Measurements from ENCODE around the gene TM7SF2.

DNA sequence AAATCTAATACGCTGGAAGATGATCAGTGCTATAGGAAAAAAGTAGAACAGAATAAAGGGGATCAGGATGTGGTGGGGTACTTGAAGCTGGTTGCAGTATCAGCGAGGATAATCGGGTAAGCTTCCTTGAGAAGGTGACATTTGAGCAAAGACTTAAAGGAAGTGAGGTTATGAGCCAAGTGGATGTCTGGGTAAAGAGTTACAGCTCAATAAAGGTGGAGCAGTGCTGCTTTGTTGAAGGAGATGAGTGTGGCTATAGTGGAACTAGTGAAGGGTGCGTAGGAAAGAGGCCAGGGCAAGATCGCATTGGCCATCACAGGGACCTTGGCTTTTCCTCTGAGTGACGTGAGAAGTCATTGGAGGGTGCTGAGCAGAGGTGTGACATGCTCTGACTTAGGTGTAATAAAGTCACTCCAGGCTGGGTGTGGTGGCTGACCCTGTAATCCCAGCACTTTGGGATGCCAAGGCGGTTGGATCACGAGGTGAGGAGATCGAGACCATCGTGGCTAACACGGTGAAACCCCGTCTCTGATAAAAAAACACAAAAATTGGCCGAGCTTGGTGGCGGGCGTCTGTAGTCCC lies 24.9 kb downstream of the TM7SF2 start:
- TF ChIP-seq POLR2A (IDR thresholded peaks at IDR 0.05) (no peak), EP300 (IDR thresholded peaks at IDR 0.05) (no peak)
- TF ChIP-seq, protein P1, sequence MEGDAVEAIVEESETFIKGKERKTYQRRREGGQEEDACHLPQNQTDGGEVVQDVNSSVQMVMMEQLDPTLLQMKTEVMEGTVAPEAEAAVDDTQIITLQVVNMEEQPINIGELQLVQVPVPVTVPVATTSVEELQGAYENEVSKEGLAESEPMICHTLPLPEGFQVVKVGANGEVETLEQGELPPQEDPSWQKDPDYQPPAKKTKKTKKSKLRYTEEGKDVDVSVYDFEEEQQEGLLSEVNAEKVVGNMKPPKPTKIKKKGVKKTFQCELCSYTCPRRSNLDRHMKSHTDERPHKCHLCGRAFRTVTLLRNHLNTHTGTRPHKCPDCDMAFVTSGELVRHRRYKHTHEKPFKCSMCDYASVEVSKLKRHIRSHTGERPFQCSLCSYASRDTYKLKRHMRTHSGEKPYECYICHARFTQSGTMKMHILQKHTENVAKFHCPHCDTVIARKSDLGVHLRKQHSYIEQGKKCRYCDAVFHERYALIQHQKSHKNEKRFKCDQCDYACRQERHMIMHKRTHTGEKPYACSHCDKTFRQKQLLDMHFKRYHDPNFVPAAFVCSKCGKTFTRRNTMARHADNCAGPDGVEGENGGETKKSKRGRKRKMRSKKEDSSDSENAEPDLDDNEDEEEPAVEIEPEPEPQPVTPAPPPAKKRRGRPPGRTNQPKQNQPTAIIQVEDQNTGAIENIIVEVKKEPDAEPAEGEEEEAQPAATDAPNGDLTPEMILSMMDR (IDR thresholded peaks at IDR 0.05): no peak

Data from sigmoid colon (tissue), 4 donors.